Keratinocyte (primary cell): ENCODE results near the gene OR51V1. TPM values are rescaled to one million over a fixed set of nuclear protein-coding genes. Genes with fewer than 3 reads are reported as not detected.

Experiments
- DNase-seq: peaks from one replicate; pipeline ENCODE4 v3.0.0-alpha.2; 2011; ENCODE audit warnings: low read depth, missing footprints, low spot score
- FAIRE-seq: peaks from 2 replicates; lab custom pipeline; 2011; peaks lifted over from hg19 to GRCh38; lab: Jason Lieb, UNC
- H2AFZ ChIP-seq: 2 replicates; pipeline ENCODE4 v1.6.0; 2012; ENCODE audit warnings: low read length, control low read depth, inconsistent platforms; ENCODE audit not compliant: control insufficient read depth
- H3K27ac ChIP-seq: 2 replicates; pipeline ENCODE4 v1.5.1; 2011; ENCODE audit warnings: low read length; ENCODE audit not compliant: control insufficient read depth, insufficient read depth
- H3K27me3 ChIP-seq: 3 replicates; pipeline ENCODE4 v1.6.0; 2011; ENCODE audit warnings: low read length; ENCODE audit not compliant: control insufficient read depth, insufficient read depth; ENCODE audit errors: extremely low read depth
- H3K36me3 ChIP-seq, 2 experiments: 2 replicates in 1 of 2; 3 replicates in 1 of 2; pipeline ENCODE4 v1.5.1; 2011; ENCODE audit warnings: low read length in 2 of 2, mild to moderate bottlenecking in 1 of 2; ENCODE audit not compliant: control insufficient read depth in 2 of 2, insufficient read depth in 2 of 2; ENCODE audit errors: extremely low read depth in 1 of 2
- H3K4me1 ChIP-seq: 3 replicates; pipeline ENCODE4 v1.5.1; 2011; ENCODE audit warnings: low read length; ENCODE audit not compliant: control insufficient read depth, insufficient read depth; ENCODE audit errors: extremely low read depth
- H3K4me2 ChIP-seq: 3 replicates; pipeline ENCODE4 v1.6.0; 2011; ENCODE audit warnings: low read depth, low read length; ENCODE audit not compliant: control insufficient read depth, insufficient read depth; ENCODE audit errors: extremely low read depth
- H3K4me3 ChIP-seq, 3 experiments: fragments of 200-600 bp in 1 of 3; sonication (generic) in 1 of 3; 2 replicates in 2 of 3; 3 replicates in 1 of 3; pipeline ENCODE4 v1.5.1; 2011 to 2016; ENCODE audit warnings: low read length in 3 of 3, mild to moderate bottlenecking in 3 of 3, control low read depth in 2 of 3, inconsistent platforms in 1 of 3, low read depth in 1 of 3, mixed read lengths in 1 of 3, mixed run types in 1 of 3, moderate library complexity in 1 of 3; ENCODE audit not compliant: control insufficient read depth in 2 of 3, insufficient read depth in 2 of 3; ENCODE audit errors: extremely low read depth in 1 of 3
- H3K79me2 ChIP-seq: 2 replicates; pipeline ENCODE4 v1.6.0; 2012; ENCODE audit warnings: low read length; ENCODE audit not compliant: control insufficient read depth, insufficient read depth
- H3K9ac ChIP-seq: 3 replicates; pipeline ENCODE4 v1.6.0; 2011; ENCODE audit warnings: low read length; ENCODE audit not compliant: control insufficient read depth, insufficient read depth; ENCODE audit errors: extremely low read depth
- H3K9me1 ChIP-seq: 3 replicates; pipeline ENCODE4 v1.6.0; 2011; ENCODE audit warnings: low read length; ENCODE audit not compliant: control insufficient read depth, insufficient read depth; ENCODE audit errors: extremely low read depth
- H3K9me3 ChIP-seq: 2 replicates; pipeline ENCODE4 v1.5.1; 2012; ENCODE audit warnings: low read depth, low read length; ENCODE audit not compliant: control insufficient read depth
- H4K20me1 ChIP-seq: 3 replicates; pipeline ENCODE4 v1.6.0; 2011; ENCODE audit warnings: low read length; ENCODE audit not compliant: control insufficient read depth, insufficient read depth; ENCODE audit errors: extremely low read depth
- CTCF ChIP-seq, 3 experiments: IDR thresholded peaks in 1 of 3; conservative IDR thresholded peaks in 1 of 3; optimal IDR thresholded peaks in 1 of 3; 2 replicates in 2 of 3; 3 replicates in 1 of 3; pipeline versions ENCODE3 to v1.5.1; 2011; ENCODE audit warnings: low read length in 3 of 3, mild to moderate bottlenecking in 3 of 3, moderate library complexity in 2 of 3, control low read depth in 1 of 3, inconsistent platforms in 1 of 3; ENCODE audit not compliant: insufficient read depth in 2 of 3; ENCODE audit errors: extremely low read depth in 1 of 3
- EZH2 ChIP-seq: IDR thresholded peaks from one replicate; pipeline ENCODE4 v1.6.1; 2012; ENCODE audit warnings: inconsistent platforms, mild to moderate bottlenecking, low read length, moderate library complexity
- dilution Hi-C: fragments of 300-500 bp; cut with MboI; formaldehyde crosslinking; loops from one replicate; pipeline ENCODE4 v1.7.0; 2020; ENCODE audit warnings: low sequenced_read_pairs; ENCODE audit not compliant: extremely low pct_ligation_motif_present
- polyA plus RNA-seq, 5 experiments: library from polyadenylated mRNA; depleted of rRNA in 3 of 5; stranded (reverse) in 3 of 5; stranded (forward) in 1 of 5; unstranded in 1 of 5; fragments of >200 nt; gene quantifications; 1 replicate in 1 of 5; 2 replicates in 3 of 5; 3 replicates in 1 of 5; pipeline versions ENCODE4 v1.2.1 to v1.2.3, GENCODE V29; 2011 to 2012; ENCODE audit warnings: missing spikeins in 2 of 5, low read depth in 1 of 5, low replicate concordance in 1 of 5

The OR51V1 gene
- polyA plus RNA-seq, 1 donor (not counting 4 experiments of a cell fraction or from before 2014, with no cell fraction given) = not detected

- no peak overlapping the region for H3K4me2 ChIP-seq
- no peaks in the 10 kb centered on the region for H3K4me1 ChIP-seq
- DNase-seq = no peak
- TF ChIP-seq CTCF (optimal IDR thresholded peaks at IDR 0.05 in 1 of 3, IDR thresholded peaks at IDR 0.05 in 1 of 3, conservative IDR thresholded peaks at IDR 0.05 in 1 of 3; ENCODE audit: extremely low read depth in 1 of 3, insufficient read depth in 2 of 3, low read length in 3 of 3) (no peak), EZH2 (no peak)
- no peak overlapping the region for H2AFZ ChIP-seq
- dilution Hi-C loops = no loop called here
- no peaks in the 10 kb centered on the region for H4K20me1 ChIP-seq
- no peaks in the 10 kb centered on the region for H3K79me2 ChIP-seq
- no peaks in the 10 kb centered on the region for H3K27me3 ChIP-seq
- H3K9ac ChIP-seq = no peak overlapping the region
- H3K27ac ChIP-seq = no peak overlapping the region
- no peak overlapping the region for H3K4me3 ChIP-seq
- no peaks in the 10 kb centered on the region for H3K36me3 ChIP-seq
- no peak for FAIRE-seq
- no peaks in the 10 kb centered on the region for H3K9me3 ChIP-seq
- no peaks in the 10 kb centered on the region for H3K9me1 ChIP-seq
Measured at GRCh38 chr11:5233307-5233706, 32.8 kb upstream of the OR51V1 start.

GRCh38 chr11:5232821-5233220 lies 32.3 kb upstream of the OR51V1 start:
- Histone ChIP-seq H2AFZ (no peak overlapping the region), H3K9ac (no peak overlapping the region), H3K4me2 (no peak overlapping the region), H3K36me3 (no peaks in the 10 kb centered on the region), H3K4me1 (no peaks in the 10 kb centered on the region), H4K20me1 (no peaks in the 10 kb centered on the region), H3K4me3 (no peak overlapping the region), H3K27me3 (no peaks in the 10 kb centered on the region), H3K9me1 (no peaks in the 10 kb centered on the region), H3K79me2 (no peaks in the 10 kb centered on the region), H3K27ac (no peak overlapping the region), H3K9me3 (no peaks in the 10 kb centered on the region)
- DNase-seq (no peak), FAIRE-seq (no peak)
- no peak for TF ChIP-seq CTCF (optimal IDR thresholded peaks at IDR 0.05 in 1 of 3, IDR thresholded peaks at IDR 0.05 in 1 of 3, conservative IDR thresholded peaks at IDR 0.05 in 1 of 3; ENCODE audit: extremely low read depth in 1 of 3, insufficient read depth in 2 of 3, low read length in 3 of 3)
- no peak for TF ChIP-seq EZH2
- dilution Hi-C loops = no loop called here
